ENCODE results near the gene STIM2.
A peak's percentile ranks its signal among the peaks of the same experiment; 100 is the strongest.
"Not testable (repeated sequence)": the region's sequence is repeated elsewhere in the genome, so short reads cannot be mapped to it uniquely, and the experiment has no call there.

Gene STIM2

DNA sequence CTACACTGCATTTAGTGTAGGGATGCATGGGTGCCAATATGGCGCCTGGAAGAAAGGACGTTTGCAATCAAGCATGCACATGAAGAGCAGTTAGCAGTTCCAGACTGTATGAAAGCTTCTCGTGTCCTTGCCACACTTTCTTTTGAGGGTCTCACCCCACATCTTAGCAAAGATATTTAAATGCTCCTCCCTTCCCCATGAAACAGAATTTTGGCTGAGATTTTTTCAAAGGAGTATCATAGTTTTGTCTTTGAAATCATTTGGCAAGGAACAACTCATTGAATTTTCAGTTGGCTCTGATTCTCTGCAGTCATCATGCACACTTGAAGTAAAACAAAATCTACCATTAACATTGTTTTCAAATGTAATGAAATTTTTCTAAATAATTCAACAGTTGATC is 39.6 kb upstream of the STIM2 start:
- TF ChIP-seq POLR2A (IDR thresholded peaks at IDR 0.05; ENCODE audit: low read depth, low read length) (no peak), SPI1 (IDR thresholded peaks at IDR 0.05; ENCODE audit: low read depth, low read length) (no peak), TAF1 (IDR thresholded peaks at IDR 0.05; ENCODE audit: low read depth, low read length) (no peak), PAX5 (IDR thresholded peaks at IDR 0.05; ENCODE audit: insufficient read depth, low read length, severe bottlenecking) (no peak), POLR2AphosphoS5 (IDR thresholded peaks at IDR 0.05; ENCODE audit: low read depth, low read length) (no peak), POU2F2 (IDR thresholded peaks at IDR 0.05; ENCODE audit: low read depth, low read length) (no peak)
- no peak for DNase-seq (ENCODE audit: insufficient read length, low spot score)

DNA sequence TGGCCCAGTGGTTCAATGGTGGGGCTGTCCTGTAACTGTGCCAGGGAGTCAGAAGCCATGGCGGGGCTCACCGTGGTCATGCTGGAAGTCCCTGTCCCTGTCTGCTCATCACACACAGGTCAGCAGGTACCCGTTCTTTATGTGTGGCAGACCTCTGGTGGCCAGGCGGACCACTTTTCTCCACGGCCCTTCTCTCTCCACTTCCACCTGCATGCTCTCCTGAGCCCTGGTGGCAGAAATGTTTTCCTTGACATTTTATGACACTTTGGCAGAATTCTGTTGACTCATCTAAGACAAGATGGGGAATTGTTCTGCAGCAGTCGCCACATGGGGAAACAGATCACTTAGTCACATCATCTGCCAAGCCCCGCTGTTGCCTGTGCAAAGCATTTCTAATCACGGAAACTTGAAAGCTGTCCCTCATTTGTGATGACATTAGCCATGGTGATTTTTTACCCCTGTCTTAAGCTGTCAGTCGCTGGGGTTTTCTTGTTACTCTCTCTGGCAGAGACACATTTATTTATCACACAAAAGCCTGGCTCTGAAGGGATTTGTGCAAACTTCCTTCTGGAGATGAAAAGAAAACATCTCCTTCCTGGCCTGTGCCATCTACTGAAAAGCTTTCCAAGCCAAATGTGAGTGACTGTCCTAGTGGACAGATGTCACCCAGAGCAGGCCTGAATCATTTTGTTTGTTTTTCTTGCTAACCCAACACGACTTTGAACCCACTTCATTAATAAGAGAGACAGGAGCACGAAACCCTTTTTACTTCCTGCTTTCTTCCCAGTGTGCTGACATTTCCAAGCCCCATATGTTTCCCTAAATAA is 38.8 kb upstream of the STIM2 start:
- peak; percentile 54 for FAIRE-seq
- DNase-seq (ENCODE audit: insufficient read length, low spot score), result no peak
- TF ChIP-seq SPI1 (IDR thresholded peaks at IDR 0.05; ENCODE audit: low read depth, low read length), result no peak
- TF ChIP-seq POLR2A (IDR thresholded peaks at IDR 0.05; ENCODE audit: low read depth, low read length), result no peak
- no peak for TF ChIP-seq PAX5 (IDR thresholded peaks at IDR 0.05; ENCODE audit: insufficient read depth, low read length, severe bottlenecking)
- TF ChIP-seq POU2F2 (IDR thresholded peaks at IDR 0.05; ENCODE audit: low read depth, low read length), result no peak
- TF ChIP-seq POLR2AphosphoS5 (IDR thresholded peaks at IDR 0.05; ENCODE audit: low read depth, low read length), result no peak
- no peak for TF ChIP-seq TAF1 (IDR thresholded peaks at IDR 0.05; ENCODE audit: low read depth, low read length)

More for the DNA sequence above, 39.6 kb upstream of the STIM2 start:
- FAIRE-seq, result no peak

DNA sequence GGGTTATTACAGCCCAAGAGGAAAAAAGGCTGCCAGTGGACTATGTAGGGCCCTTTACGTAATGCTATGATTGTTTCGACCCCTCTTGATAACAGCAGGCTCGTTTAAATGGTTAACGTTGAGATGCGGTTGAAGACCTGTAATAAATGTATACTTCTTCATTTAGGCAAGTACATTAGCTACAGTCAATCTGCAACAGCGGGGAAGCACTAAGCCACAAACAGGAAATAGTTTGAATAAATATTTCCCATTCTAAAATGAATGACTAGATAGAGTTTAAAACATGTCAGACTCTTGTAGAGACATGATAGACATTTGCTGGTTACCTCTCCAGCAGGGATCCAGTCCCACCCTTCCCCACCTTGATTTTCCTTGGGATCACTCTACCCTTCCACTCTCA is 38.1 kb upstream of the STIM2 start:
- peak; percentile 66 for FAIRE-seq
- no peak for DNase-seq (ENCODE audit: insufficient read length, low spot score)
- TF ChIP-seq POLR2AphosphoS5 (IDR thresholded peaks at IDR 0.05; ENCODE audit: low read depth, low read length) (no peak), POU2F2 (IDR thresholded peaks at IDR 0.05; ENCODE audit: low read depth, low read length) (peak; percentile 63)

DNA sequence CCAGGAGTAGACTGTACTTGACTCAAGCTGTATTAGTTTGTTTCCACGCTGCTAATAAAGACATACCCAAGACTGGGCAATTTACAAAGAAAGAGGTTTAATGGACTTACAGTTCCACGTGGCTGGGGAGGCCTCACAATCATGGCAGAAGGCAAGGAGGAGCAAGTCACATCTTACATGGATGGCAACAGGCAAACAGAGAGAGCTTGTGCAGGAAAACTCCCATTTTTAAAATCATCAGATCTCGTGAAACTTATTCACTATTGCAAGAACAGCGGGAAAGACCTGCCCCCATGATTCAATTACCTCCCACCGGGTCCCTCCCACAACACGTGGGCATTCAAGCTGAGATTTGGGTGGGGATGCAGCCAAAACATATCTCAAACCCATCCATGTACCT is 37.7 kb upstream of the STIM2 start:
- not testable (repeated sequence) for FAIRE-seq; DNase-seq (ENCODE audit: insufficient read length, low spot score)

DNA sequence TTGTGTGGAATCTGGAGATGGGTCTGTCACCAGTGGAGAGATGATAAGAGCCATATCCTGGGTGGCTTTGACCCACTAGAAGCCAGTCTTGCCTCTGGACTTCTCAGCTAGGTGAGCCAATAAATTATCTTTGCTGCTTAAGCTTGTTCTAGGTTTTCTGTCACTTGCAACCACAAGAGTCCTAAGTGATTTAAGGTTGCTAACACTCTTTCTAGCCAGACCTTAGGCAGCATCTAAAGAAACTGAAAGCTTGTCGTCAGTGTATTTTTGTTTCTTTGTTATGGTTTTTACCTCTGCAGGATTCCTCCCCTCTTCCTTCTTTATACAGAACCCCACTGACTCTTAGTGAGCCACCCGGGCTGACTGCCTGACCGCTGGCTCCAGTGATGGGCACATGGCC is 37.1 kb upstream of the STIM2 start:
- DNase-seq (ENCODE audit: insufficient read length, low spot score) (no peak), FAIRE-seq (no peak)
- TF ChIP-seq POLR2AphosphoS5 (IDR thresholded peaks at IDR 0.05; ENCODE audit: low read depth, low read length) (no peak), POLR2A (IDR thresholded peaks at IDR 0.05; ENCODE audit: low read depth, low read length) (no peak), PAX5 (IDR thresholded peaks at IDR 0.05; ENCODE audit: insufficient read depth, low read length, severe bottlenecking) (no peak), SPI1 (IDR thresholded peaks at IDR 0.05; ENCODE audit: low read depth, low read length) (no peak), POU2F2 (IDR thresholded peaks at IDR 0.05; ENCODE audit: low read depth, low read length) (no peak), TAF1 (IDR thresholded peaks at IDR 0.05; ENCODE audit: low read depth, low read length) (no peak)

DNA sequence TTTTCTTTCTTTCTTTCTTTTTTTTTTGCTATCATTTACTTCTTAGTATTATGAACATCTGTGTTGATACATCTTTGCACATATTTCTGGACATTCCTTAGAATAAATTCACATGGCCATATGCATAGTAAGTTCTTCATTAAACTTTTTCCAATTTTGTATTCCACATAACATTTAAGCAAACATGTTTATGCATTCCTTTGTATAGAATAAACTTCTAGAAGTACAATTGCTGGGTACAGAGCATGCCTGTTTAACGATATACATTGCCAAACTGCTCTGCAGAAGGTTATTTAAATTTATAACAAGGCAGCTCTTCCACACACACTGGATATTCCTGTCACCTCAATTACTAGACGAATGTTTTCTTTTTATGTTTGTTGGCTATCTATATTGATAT is 36.0 kb upstream of the STIM2 start:
- TF ChIP-seq PAX5 (IDR thresholded peaks at IDR 0.05; ENCODE audit: insufficient read depth, low read length, severe bottlenecking), result no peak
- TF ChIP-seq POLR2A (IDR thresholded peaks at IDR 0.05; ENCODE audit: low read depth, low read length), result no peak
- TF ChIP-seq SPI1 (IDR thresholded peaks at IDR 0.05; ENCODE audit: low read depth, low read length), result no peak
- no peak for TF ChIP-seq POU2F2 (IDR thresholded peaks at IDR 0.05; ENCODE audit: low read depth, low read length)
- no peak for TF ChIP-seq POLR2AphosphoS5 (IDR thresholded peaks at IDR 0.05; ENCODE audit: low read depth, low read length)
- no peak for TF ChIP-seq TAF1 (IDR thresholded peaks at IDR 0.05; ENCODE audit: low read depth, low read length)
- no peak for FAIRE-seq
- DNase-seq (ENCODE audit: insufficient read length, low spot score), result no peak

DNA sequence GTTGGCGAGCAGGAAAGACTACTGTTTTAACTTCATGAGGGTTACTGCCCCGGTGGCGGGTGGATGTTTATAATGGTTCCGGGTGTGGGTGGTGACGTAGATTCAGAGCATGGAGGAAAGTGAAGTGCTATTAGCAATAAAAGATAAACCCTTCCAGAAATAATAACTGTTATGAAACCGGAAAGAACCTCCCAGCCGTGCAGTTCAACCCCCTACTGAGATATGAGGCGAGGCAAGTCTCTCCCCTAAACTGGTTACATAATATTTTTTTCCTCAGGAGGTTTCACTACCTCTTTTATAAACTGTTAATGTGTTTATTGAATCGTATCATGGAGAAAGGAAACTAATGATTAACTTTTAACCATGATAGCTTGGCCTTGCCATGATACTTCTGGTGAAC is 33.9 kb upstream of the STIM2 start:
- FAIRE-seq (peak; percentile 91), DNase-seq (ENCODE audit: insufficient read length, low spot score) (peak; percentile 33)
- peak; percentile 36 for TF ChIP-seq PAX5 (IDR thresholded peaks at IDR 0.05; ENCODE audit: insufficient read depth, low read length, severe bottlenecking)
- TF ChIP-seq POU2F2 (IDR thresholded peaks at IDR 0.05; ENCODE audit: low read depth, low read length), result 0 out of 2 replicates have a peak, but pooled peaks have one; percentile 22
- peak; percentile 97 for TF ChIP-seq SPI1 (IDR thresholded peaks at IDR 0.05; ENCODE audit: low read depth, low read length)
- TF ChIP-seq TAF1 (IDR thresholded peaks at IDR 0.05; ENCODE audit: low read depth, low read length), result no peak
- no peak for TF ChIP-seq POLR2A (IDR thresholded peaks at IDR 0.05; ENCODE audit: low read depth, low read length)
- TF ChIP-seq POLR2AphosphoS5 (IDR thresholded peaks at IDR 0.05; ENCODE audit: low read depth, low read length), result no peak

DNA sequence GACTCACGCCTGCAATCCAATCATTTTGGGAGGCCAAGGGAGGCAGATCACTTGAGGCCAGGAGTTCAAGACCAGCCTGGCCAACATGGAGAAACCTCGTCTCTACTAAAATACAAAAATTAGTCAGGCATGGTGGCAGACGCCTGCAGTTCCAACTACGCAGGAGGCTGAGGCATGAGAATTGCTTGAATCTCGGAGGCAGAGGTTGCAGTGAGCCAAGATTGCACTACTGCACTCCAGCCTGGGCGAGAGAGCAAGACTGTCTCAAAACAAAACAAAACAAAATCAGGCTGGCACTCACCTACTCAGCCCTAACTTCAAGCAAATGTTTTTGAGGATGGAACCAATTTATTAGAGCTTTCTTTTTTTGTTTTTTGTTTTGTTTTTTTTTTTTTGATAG is 33.3 kb upstream of the STIM2 start:
- DNase-seq (ENCODE audit: insufficient read length, low spot score), result not testable (repeated sequence)
- peak; percentile 48 for FAIRE-seq

DNA sequence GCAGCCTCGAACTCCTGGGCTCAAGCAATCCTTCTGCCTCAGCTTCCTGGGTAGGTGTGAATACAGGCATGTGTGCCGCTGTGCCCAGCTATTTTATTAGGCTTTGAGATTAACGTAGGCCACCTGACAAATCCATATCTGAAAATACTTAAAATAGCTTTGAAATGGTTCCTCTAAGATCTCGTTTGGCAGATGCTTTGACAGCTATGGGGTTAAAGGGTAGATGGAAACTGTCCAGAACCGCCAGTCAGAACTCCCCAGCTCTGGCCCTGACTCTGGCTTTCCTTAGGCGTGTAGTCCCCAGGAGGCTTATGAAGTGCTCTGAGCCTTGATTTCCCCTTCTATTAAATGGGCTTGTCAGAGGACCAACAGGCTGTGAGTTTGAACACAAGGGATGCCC is 32.8 kb upstream of the STIM2 start:
- DNase-seq (ENCODE audit: insufficient read length, low spot score) (no peak), FAIRE-seq (no peak)
- TF ChIP-seq SPI1 (IDR thresholded peaks at IDR 0.05; ENCODE audit: low read depth, low read length), result no peak
- no peak for TF ChIP-seq POU2F2 (IDR thresholded peaks at IDR 0.05; ENCODE audit: low read depth, low read length)
- TF ChIP-seq POLR2A (IDR thresholded peaks at IDR 0.05; ENCODE audit: low read depth, low read length), result no peak
- TF ChIP-seq POLR2AphosphoS5 (IDR thresholded peaks at IDR 0.05; ENCODE audit: low read depth, low read length), result no peak
- no peak for TF ChIP-seq PAX5 (IDR thresholded peaks at IDR 0.05; ENCODE audit: insufficient read depth, low read length, severe bottlenecking)
- TF ChIP-seq TAF1 (IDR thresholded peaks at IDR 0.05; ENCODE audit: low read depth, low read length), result no peak

DNA sequence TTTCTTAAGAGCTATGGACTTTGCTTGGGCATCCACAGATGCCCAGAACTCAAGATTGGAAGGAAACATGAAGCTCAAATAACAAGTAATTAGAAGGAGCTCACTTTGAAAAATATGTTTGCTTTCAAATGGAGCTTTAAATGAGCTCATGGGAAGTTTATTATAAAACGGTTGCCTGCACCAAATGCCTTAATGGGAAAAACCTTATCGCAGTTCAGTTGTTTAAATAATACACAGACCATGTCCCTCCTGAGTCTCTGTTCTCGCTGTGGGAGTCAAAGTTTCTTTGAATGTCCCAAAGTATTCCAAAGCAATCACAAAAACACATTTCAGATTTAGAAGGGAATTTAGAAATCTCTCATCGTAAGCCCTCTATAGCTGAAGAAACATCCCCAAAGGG is 31.6 kb upstream of the STIM2 start:
- DNase-seq (ENCODE audit: insufficient read length, low spot score), result no peak
- TF ChIP-seq POLR2AphosphoS5 (IDR thresholded peaks at IDR 0.05; ENCODE audit: low read depth, low read length) (no peak), PAX5 (IDR thresholded peaks at IDR 0.05; ENCODE audit: insufficient read depth, low read length, severe bottlenecking) (no peak), SPI1 (IDR thresholded peaks at IDR 0.05; ENCODE audit: low read depth, low read length) (no peak), POLR2A (IDR thresholded peaks at IDR 0.05; ENCODE audit: low read depth, low read length) (no peak), TAF1 (IDR thresholded peaks at IDR 0.05; ENCODE audit: low read depth, low read length) (no peak), POU2F2 (IDR thresholded peaks at IDR 0.05; ENCODE audit: low read depth, low read length) (no peak)
- FAIRE-seq, result no peak

Measured in GM12891 (cell line).